Parathyroid adenoma (tissue), 2 donors: ENCODE measurements around the gene CBFB.

Experiments
- H2AFZ ChIP-seq: fragments of 300-600 bp; sonication (generic); one replicate; pipeline ENCODE4 v1.7.0; 2017; ENCODE audit warnings: antibody characterized with exemption, mild to moderate bottlenecking
- H3K27ac ChIP-seq: fragments of 300-600 bp; sonication (generic); one replicate; pipeline ENCODE4 v1.7.0; 2017
- H3K27me3 ChIP-seq: fragments of 300-600 bp; sonication (generic); one replicate; pipeline ENCODE4 v1.7.0; 2017; ENCODE audit warnings: low read length; ENCODE audit not compliant: control insufficient read depth, insufficient read depth
- H3K36me3 ChIP-seq: fragments of 300-600 bp; sonication (generic); one replicate; pipeline ENCODE4 v1.7.0; 2017; ENCODE audit warnings: low read length; ENCODE audit not compliant: control insufficient read depth, insufficient read depth
- H3K4me1 ChIP-seq: fragments of 300-600 bp; sonication (generic); one replicate; pipeline ENCODE4 v1.7.0; 2017; ENCODE audit warnings: control low read depth
- H3K4me2 ChIP-seq: fragments of 300-600 bp; sonication (generic); one replicate; pipeline ENCODE4 v1.7.0; 2017; ENCODE audit warnings: low read length
- H3K4me3 ChIP-seq: fragments of 300-600 bp; sonication (generic); one replicate; pipeline ENCODE4 v1.7.0; 2017; ENCODE audit warnings: low read depth, low read length
- H3K79me2 ChIP-seq: fragments of 300-600 bp; sonication (generic); one replicate; pipeline ENCODE4 v1.7.0; 2017; ENCODE audit warnings: control low read depth
- H3K9ac ChIP-seq: fragments of 300-600 bp; sonication (generic); one replicate; pipeline ENCODE4 v1.7.0; 2017; ENCODE audit warnings: mild to moderate bottlenecking
- H3K9me3 ChIP-seq: fragments of 300-600 bp; sonication (generic); one replicate; pipeline ENCODE4 v1.7.0; 2017; ENCODE audit warnings: low read length; ENCODE audit not compliant: control insufficient read depth
- TF ChIP-seq, protein P1 (sequence below): fragments of 300-600 bp; sonication (generic); IDR thresholded peaks from one replicate; pipeline ENCODE4 v1.7.0; 2017; ENCODE audit warnings: antibody characterized with exemption, mild to moderate bottlenecking
- donor health status: primary hyperparathyroidism.

The CBFB gene

DNA sequence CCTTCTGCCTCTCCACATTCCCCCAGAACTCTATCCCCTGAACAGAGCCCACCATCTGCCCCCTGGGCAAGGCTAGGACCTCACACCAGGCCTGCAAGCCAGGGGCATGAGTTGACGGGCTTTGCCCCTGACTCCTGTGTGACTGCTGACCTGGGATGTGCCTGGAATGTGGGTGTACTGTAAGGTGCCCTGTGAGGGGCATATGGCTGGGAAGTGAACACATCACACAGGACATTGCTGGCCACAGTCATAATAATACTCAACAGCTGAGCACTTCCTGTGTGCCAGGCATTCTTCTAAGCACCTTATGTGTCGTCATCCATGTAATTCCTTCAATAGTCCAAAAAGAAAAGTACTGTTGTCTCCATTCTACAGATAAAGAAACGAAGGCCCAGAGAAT is 27.2 kb upstream of the CBFB start:
- H3K9ac ChIP-seq = no peak overlapping the region
- H2AFZ ChIP-seq = no peak overlapping the region
- no peaks in the 10 kb centered on the region for H3K79me2 ChIP-seq
- H3K4me2 ChIP-seq = no peak overlapping the region
- H3K27ac ChIP-seq = no peak overlapping the region
- H3K4me3 ChIP-seq = no peak overlapping the region
- H3K4me1 ChIP-seq = no peaks in the 10 kb centered on the region
- H3K9me3 ChIP-seq = no peaks in the 10 kb centered on the region
- no peaks in the 10 kb centered on the region for H3K36me3 ChIP-seq
- no peaks in the 10 kb centered on the region for H3K27me3 ChIP-seq
- TF ChIP-seq, protein P1, sequence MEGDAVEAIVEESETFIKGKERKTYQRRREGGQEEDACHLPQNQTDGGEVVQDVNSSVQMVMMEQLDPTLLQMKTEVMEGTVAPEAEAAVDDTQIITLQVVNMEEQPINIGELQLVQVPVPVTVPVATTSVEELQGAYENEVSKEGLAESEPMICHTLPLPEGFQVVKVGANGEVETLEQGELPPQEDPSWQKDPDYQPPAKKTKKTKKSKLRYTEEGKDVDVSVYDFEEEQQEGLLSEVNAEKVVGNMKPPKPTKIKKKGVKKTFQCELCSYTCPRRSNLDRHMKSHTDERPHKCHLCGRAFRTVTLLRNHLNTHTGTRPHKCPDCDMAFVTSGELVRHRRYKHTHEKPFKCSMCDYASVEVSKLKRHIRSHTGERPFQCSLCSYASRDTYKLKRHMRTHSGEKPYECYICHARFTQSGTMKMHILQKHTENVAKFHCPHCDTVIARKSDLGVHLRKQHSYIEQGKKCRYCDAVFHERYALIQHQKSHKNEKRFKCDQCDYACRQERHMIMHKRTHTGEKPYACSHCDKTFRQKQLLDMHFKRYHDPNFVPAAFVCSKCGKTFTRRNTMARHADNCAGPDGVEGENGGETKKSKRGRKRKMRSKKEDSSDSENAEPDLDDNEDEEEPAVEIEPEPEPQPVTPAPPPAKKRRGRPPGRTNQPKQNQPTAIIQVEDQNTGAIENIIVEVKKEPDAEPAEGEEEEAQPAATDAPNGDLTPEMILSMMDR = no peak

DNA sequence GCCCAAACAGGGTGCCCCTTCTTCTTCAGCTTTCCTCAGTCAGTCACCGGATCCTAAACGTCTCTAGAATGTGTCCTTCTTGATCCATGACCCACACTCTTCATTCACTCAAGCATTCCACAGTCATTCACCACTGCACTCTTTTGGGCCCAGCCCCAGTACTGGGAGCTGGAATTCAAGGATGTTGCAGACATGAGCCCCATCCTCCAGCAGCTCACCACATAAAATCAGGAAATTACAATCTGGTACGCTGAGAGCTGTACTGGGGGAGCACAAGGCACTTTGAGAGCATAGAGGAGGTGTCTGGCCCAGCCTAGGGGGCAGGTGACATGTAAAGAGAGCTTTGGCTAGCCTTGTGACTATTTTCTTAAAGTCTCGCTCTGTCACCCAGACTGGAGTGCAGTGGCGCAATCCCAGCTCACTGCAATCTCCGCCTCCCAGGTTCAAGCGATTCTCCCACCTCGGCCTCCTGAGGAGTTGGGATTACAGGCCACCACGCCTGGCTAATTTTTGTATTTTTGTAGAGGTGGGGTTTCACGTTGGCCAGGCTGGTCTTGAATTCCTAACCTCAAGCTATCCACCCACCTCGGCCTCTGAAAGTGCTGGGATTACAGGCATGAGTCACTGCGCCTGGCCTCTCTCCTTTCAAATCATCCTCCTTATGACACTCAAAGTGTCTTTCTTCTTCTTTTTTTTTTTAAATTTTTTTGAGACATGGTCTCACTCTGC is 21.9 kb upstream of the CBFB start:
- H3K27me3 ChIP-seq = no peaks in the 10 kb centered on the region
- H3K9ac ChIP-seq = no peak overlapping the region
- no peaks in the 10 kb centered on the region for H3K9me3 ChIP-seq
- no peak overlapping the region for H3K27ac ChIP-seq
- no peaks in the 10 kb centered on the region for H3K36me3 ChIP-seq
- TF ChIP-seq, protein P1 = no peak
- H3K79me2 ChIP-seq = no peaks in the 10 kb centered on the region
- H3K4me2 ChIP-seq = no peak overlapping the region
- H2AFZ ChIP-seq = no peak overlapping the region
- H3K4me1 ChIP-seq = no peaks in the 10 kb centered on the region
- no peak overlapping the region for H3K4me3 ChIP-seq

DNA sequence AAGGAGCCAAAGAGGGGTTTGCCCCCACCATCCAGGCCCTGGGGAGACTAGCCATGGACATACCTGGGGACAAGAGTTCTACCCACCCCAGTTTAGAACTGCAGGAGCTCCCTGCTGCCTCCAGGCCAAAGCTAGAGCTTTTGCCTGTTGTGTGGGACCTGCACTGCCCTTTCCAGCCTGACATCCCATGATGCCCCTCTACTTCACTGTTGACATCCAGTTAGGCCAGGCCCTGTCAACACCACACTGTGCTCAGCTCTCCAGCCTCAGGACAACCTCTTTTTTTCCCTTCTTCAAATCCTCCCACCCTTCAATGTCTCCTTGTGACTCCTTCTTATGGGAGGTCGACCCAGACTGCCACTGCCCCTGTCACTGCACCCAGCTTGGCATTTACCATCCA is 19.8 kb upstream of the CBFB start:
- Histone ChIP-seq H3K4me1 (no peaks in the 10 kb centered on the region), H3K4me3 (no peak overlapping the region), H3K27me3 (no peaks in the 10 kb centered on the region), H2AFZ (no peak overlapping the region), H3K79me2 (no peaks in the 10 kb centered on the region), H3K9ac (no peak overlapping the region), H3K4me2 (no peak overlapping the region), H3K36me3 (no peaks in the 10 kb centered on the region), H3K9me3 (no peaks in the 10 kb centered on the region), H3K27ac (no peak overlapping the region)
- TF ChIP-seq, protein P1 = no peak

DNA sequence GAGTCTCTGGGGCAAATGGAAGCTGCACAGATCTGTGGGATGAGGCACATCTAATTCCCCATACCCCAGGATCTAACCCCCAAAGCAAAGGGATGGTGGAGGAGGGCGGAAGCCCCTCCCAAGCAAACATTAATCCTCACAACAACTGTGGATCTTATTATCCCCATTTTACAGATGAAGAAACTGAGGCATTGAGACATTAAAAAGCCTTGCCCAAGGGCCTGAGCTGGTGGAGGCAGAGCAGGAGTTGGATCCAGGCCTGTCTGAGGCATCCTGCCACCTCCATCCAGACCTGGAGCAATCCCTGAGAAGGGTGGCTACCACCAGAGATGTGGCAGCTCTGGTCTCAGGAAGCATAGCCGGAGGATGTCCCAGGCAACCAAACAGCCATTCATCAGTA is 17.7 kb upstream of the CBFB start:
- TF ChIP-seq, protein P1 = no peak
- Histone ChIP-seq H3K4me1 (no peaks in the 10 kb centered on the region), H3K27ac (no peak overlapping the region), H3K36me3 (no peaks in the 10 kb centered on the region), H3K27me3 (no peaks in the 10 kb centered on the region), H2AFZ (no peak overlapping the region), H3K9me3 (no peaks in the 10 kb centered on the region), H3K4me2 (no peak overlapping the region), H3K79me2 (no peaks in the 10 kb centered on the region), H3K4me3 (no peak overlapping the region), H3K9ac (no peak overlapping the region)

DNA sequence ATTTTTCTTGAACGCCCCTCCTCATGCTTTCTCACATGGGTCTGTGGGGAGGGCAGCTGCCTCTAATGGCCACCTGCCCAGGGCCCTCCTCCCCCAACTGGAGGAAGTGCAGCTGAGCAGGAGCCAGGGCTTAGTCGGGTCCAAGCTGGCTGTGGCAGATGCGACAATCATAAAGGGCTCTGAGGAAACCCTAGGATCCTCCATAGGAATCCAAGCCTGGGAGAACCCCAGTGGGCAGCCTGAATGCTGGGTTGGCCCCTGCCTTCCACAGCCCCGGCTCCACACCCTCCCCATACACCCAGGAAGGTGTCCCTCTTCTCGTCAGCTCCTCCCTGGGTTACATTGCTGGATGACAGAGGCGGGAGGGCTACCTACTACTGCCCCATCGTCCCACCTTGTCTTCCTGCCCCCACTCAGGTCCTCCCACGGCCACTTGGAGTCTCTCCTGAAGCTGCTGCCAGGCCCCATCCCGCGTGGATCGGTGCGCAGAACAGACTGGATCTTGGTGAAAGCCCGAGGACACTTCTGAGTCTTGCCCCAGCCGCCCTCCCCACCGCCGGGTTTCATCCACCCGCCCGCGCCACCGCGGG is 15.6 kb upstream of the CBFB start:
- peaks cover 3% of the 10 kb centered on the region for H3K4me1 ChIP-seq
- H2AFZ ChIP-seq = peak overlapping the region; percentile 79
- H3K4me2 ChIP-seq = peak overlapping the region; percentile 89
- TF ChIP-seq, protein P1 = no peak
- H3K36me3 ChIP-seq = no peaks in the 10 kb centered on the region
- no peaks in the 10 kb centered on the region for H3K79me2 ChIP-seq
- H3K4me3 ChIP-seq = peak overlapping the region; percentile 47
- H3K9me3 ChIP-seq = no peaks in the 10 kb centered on the region
- no peak overlapping the region for H3K9ac ChIP-seq
- no peaks in the 10 kb centered on the region for H3K27me3 ChIP-seq
- no peak overlapping the region for H3K27ac ChIP-seq
